Adipocyte (in vitro differentiated cells): ENCODE data around the gene DSP.
A peak's percentile ranks its signal among the peaks of the same experiment; 100 is the strongest.

Source experiments
- DNase-seq: peaks from one replicate; pipeline ENCODE4 v3.0.0-alpha.2; 2015; ENCODE audit warnings: low read depth
- H3K27me3 ChIP-seq: replicated peaks from 2 replicates; pipeline ENCODE4 v1.7.0; 2013; ENCODE audit warnings: mild to moderate bottlenecking, low read length, moderate library complexity; ENCODE audit not compliant: control insufficient read depth, insufficient read depth
- H3K36me3 ChIP-seq: 2 replicates; pipeline ENCODE4 v1.7.0; 2013; ENCODE audit warnings: low read length, mild to moderate bottlenecking, moderate library complexity; ENCODE audit not compliant: control insufficient read depth, insufficient read depth, severe bottlenecking
- H3K4me1 ChIP-seq: 2 replicates; pipeline ENCODE4 v1.7.0; 2013; ENCODE audit warnings: mild to moderate bottlenecking, low read length, moderate library complexity; ENCODE audit not compliant: control insufficient read depth, insufficient read depth
- H3K4me3 ChIP-seq: 2 replicates; pipeline ENCODE4 v1.7.0; 2013; ENCODE audit warnings: mild to moderate bottlenecking, low read length, moderate library complexity
- H3K9ac ChIP-seq: 2 replicates; pipeline ENCODE4 v1.7.0; 2013; ENCODE audit warnings: mild to moderate bottlenecking, low read length, moderate library complexity
- H3K9me3 ChIP-seq: 2 replicates; pipeline ENCODE4 v1.7.0; 2013; ENCODE audit warnings: mild to moderate bottlenecking, low read length, moderate library complexity; ENCODE audit not compliant: control insufficient read depth

The DSP gene

DNA sequence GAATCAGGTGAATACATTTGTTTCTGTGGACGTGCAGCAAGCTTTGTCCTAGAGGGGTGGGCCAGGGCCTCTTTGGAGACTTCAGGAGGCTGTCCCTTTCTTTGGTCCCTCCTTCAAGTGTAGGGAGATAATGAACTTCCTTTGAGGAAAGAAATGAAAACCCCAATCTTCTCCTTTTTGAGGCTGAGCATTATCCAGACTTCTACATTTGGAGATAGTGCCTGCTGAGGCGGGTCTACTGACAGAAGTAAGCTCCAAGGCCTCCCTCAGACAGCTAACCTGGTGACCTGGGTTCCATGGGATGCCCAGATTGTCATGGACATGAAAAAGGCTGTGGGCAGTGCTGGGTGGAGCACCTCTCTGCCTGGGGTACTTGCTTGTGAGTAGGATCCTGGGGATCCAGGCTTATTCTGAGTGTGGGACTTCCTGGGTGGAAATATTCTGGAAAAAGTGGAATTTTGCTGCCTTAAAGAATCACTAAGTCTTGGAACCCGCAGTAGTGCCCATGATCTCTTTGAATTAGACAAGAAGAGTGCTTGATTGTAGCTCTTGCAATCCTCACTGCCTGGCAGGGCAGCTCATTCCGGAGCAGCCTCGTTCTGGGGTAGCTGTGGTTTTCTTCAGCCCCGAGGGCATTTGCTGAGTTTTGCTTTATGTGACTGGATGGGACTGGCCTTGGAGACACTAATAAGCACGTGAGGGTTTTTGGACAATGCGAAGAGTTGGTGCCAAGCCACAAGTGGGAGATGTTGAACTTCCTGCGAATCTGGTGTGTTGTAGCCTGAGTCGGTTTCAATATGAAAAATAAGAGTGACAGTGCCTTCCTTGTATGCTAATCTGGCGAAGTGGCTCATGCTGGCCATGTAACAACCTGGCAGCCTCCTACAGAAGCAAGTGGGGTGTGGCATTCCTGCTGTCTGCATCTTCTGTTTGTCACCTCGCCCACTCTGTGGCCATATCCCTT lies 76.6 kb downstream of the DSP start:
- H3K4me1 ChIP-seq = peaks cover 33% of the 10 kb centered on the region
- H3K4me3 ChIP-seq = peak overlapping the region; percentile 26
- no peaks in the 10 kb centered on the region for H3K27me3 ChIP-seq
- DNase-seq = peak; percentile 72
- peaks cover 8% of the 10 kb centered on the region for H3K36me3 ChIP-seq
- no peaks in the 10 kb centered on the region for H3K9me3 ChIP-seq
- peak overlapping the region; percentile 47 for H3K9ac ChIP-seq

DNA sequence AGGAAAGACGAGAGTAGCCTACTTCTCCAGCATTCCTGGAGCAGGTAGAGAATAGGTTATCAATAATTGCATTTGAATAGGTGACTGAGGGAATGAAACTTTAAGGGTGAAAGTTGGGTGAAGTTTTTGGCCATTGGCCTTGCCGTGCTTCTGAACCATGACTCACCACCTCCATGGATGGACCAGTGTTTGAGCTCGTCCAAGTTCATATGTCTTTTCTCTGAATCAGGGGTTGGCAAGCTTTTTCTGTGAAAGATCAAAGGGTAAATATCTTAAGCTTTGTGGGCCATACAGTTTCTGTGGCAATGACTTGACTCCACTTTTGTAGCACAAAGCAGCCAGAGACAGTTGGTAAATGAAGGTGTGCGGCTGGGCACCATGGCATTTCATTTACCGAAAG lies 80.3 kb downstream of the DSP start:
- H3K9ac ChIP-seq = no peak overlapping the region
- no peaks in the 10 kb centered on the region for H3K9me3 ChIP-seq
- H3K36me3 ChIP-seq = no peaks in the 10 kb centered on the region
- no peak for DNase-seq
- H3K4me3 ChIP-seq = no peak overlapping the region
- no peaks in the 10 kb centered on the region for H3K27me3 ChIP-seq
- H3K4me1 ChIP-seq = peaks cover 27% of the 10 kb centered on the region

DNA sequence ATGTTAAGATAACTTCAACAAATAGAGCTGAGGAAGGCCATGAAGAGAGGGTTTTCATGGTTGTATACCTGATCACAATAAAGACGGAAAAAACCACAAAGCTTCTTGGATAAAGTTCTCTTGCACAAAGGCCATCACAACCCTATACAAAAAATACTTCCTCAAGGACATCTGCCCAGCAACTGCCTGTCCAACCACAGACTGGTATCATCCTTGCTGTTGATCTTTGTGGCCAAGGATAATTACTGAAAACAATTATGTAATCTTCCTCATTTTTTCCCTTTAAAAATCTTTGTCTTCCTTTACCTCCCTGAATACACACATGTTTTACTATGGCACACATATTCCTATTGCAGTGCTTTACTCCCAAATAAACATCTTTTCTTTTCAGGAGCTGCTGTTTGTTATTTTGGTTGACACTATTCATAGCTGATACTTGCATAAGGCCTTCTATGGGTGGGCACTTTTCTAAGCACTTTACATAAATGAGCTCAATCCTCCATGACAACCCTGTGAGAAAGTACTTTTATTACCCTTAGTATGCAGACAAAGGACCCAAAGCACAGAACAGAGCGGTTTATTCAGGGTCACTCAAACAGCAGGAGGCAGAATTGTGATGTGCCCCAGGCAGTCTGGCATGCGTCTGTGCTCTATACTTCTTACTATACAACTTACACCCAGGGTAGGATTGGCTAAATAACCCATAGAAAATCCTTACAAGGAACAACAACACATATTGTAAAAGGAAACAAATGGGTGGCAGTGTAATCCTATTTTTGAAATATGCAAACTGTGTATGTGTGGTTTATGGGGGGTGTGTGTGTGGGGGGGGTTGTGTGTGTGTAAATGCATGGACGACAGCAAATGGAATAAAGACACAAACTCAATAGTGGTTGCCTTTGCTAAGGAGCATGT lies 83.6 kb downstream of the DSP start:
- Histone ChIP-seq H3K9ac (no peak overlapping the region), H3K36me3 (no peaks in the 10 kb centered on the region), H3K27me3 (no peaks in the 10 kb centered on the region), H3K4me3 (no peak overlapping the region), H3K9me3 (no peaks in the 10 kb centered on the region), H3K4me1 (peaks cover 15% of the 10 kb centered on the region)
- no peak for DNase-seq

DNA sequence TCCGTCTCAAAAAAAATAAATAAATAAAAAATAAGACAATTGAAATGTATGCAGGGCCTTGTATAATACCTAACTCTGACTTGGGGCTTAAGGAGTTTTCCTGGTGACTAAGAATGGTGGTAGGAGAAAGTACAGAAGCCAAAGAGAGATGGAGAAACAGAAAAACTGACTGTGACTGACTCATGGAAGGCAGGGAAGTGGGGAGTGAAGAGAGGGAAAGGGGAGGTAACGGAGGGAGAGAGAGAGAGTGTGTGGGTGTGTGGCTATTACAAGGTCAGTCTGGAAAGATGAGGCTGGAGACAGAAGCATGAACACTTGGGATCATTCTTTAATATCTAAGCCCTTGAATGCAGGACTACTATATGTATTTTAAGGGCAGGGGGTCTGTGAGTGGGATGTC lies 87.0 kb downstream of the DSP start:
- Histone ChIP-seq H3K36me3 (no peaks in the 10 kb centered on the region), H3K27me3 (no peaks in the 10 kb centered on the region), H3K9me3 (no peaks in the 10 kb centered on the region), H3K4me3 (no peak overlapping the region), H3K9ac (no peak overlapping the region), H3K4me1 (peaks cover 8% of the 10 kb centered on the region)
- no peak for DNase-seq

DNA sequence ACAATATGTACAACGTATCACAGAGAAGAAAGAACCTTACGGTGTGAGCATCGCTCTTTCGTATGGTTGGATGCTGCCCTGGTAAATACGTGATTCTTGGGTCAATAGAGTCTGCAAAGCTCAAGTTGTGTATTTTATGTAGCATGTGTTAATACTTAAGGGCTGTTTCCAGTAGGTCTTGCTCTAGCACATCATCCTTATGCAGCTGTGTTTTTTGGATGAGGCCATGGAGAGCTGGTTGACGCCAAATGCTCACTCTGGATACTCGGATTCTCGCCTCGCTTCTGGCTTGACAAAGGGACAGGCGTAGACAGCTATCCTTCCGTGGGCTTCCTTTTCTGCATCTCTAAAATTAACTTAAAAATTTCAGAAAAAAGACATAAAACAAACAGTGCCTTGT lies 87.4 kb downstream of the DSP start:
- no peak overlapping the region for H3K4me3 ChIP-seq
- H3K27me3 ChIP-seq = no peaks in the 10 kb centered on the region
- H3K36me3 ChIP-seq = no peaks in the 10 kb centered on the region
- no peak overlapping the region for H3K9ac ChIP-seq
- H3K9me3 ChIP-seq = no peaks in the 10 kb centered on the region
- no peak for DNase-seq
- H3K4me1 ChIP-seq = peaks cover 8% of the 10 kb centered on the region

DNA sequence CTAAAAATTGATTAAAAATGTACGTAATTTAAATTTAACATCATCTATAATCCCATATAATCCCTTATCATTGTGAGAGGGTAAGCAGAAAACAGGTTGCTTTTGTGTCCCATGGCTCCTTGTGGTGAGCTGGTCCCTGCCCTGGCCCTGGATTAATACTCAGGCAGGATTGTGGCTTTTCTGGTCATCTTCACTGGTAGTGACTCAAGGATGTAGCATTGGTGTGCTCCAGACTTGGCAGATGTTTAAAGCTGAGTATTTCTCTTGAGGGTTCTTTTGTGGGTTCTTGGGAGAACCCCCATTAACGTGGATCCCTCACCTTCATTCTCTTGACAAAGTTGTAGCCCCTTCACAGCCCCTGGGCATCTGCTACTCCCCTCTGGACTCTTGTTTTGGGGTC lies 87.8 kb downstream of the DSP start:
- peaks cover 8% of the 10 kb centered on the region for H3K4me1 ChIP-seq
- no peak for DNase-seq
- no peak overlapping the region for H3K4me3 ChIP-seq
- no peak overlapping the region for H3K9ac ChIP-seq
- no peaks in the 10 kb centered on the region for H3K36me3 ChIP-seq
- no peaks in the 10 kb centered on the region for H3K27me3 ChIP-seq
- H3K9me3 ChIP-seq = no peaks in the 10 kb centered on the region

DNA sequence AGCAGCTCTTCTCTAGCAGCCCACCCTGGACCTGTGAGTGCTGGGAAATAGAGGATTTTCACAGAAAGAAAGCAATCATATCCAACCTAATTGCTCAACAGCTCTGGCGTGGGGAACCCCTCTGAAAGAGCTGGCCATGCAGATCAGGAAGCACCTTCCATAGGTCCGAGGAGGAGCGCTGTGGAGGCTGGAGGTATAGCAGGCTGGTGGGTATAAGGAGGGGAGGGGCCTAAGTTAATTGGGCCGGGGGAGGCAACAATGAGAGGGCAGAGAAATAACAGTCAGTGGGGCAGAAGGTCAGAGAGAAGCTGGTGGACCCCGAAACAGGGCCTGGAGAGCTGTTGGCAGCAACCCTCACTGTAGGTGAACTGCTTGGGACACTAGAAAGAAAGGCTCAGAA lies 89.3 kb downstream of the DSP start:
- Histone ChIP-seq H3K9ac (no peak overlapping the region), H3K36me3 (no peaks in the 10 kb centered on the region), H3K4me3 (no peak overlapping the region), H3K27me3 (no peaks in the 10 kb centered on the region), H3K9me3 (no peaks in the 10 kb centered on the region), H3K4me1 (peaks cover 8% of the 10 kb centered on the region)
- DNase-seq = no peak

DNA sequence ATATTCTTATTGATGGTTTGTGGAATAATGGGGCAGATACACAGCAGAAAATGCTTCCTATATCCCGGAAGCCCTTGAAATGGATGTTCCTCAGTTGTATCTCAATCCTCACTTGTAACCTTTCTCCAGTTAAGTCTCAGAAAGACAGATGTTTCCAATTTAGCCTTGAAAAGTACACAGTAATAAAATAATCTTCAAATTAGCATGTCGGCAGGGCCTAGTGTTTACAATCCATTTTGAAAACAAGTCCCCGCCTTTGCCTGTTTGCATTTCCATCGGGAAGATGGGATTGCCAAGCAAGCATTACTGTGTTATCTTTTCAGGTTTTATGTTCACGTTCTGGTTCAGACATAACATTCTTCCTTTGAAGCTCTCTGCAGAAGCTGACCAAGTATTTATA lies 90.0 kb downstream of the DSP start:
- peaks cover 8% of the 10 kb centered on the region for H3K4me1 ChIP-seq
- H3K36me3 ChIP-seq = no peaks in the 10 kb centered on the region
- H3K9ac ChIP-seq = no peak overlapping the region
- no peaks in the 10 kb centered on the region for H3K9me3 ChIP-seq
- DNase-seq = peak; percentile 40
- no peaks in the 10 kb centered on the region for H3K27me3 ChIP-seq
- no peak overlapping the region for H3K4me3 ChIP-seq

DNA sequence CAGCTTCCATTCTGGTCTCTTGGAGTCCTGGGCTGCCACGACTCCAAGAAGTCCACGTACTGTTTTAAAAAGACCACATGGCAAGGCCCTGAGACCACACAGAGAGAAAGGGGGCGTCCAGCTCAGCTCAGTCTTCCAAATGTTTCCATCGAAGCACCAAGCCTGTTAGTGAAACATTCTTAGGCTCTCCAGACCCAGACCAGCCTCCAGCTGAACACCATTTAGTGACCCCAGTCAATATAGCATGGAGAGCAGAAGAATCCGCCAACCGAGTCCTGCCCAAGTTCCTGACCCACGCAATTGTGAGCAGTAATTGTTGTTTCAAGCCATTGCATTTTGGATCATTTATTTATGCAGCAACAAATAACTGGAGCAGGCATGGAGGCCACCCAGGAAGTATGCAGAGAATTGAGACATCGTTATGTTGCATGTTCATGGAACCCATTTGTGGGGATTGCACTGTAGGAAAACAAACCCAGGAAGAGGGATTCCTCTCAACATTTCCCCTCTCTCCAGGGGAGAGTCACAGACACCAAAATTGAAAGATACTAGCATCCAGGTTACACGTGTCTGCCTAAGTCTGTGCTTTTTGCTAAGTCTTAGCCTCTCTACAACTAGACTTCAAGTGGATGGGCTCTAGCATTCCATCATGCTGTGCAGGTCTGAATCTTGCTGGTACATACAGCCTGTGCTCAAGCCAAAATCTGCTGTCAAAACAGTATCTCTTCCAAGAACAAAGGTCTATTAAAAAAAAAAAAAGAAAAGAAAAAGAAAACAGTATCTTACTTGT lies 91.2 kb downstream of the DSP start:
- no peaks in the 10 kb centered on the region for H3K27me3 ChIP-seq
- H3K9ac ChIP-seq = no peak overlapping the region
- no peaks in the 10 kb centered on the region for H3K36me3 ChIP-seq
- H3K9me3 ChIP-seq = no peaks in the 10 kb centered on the region
- H3K4me3 ChIP-seq = no peak overlapping the region
- peaks cover 8% of the 10 kb centered on the region for H3K4me1 ChIP-seq
- no peak for DNase-seq

DNA sequence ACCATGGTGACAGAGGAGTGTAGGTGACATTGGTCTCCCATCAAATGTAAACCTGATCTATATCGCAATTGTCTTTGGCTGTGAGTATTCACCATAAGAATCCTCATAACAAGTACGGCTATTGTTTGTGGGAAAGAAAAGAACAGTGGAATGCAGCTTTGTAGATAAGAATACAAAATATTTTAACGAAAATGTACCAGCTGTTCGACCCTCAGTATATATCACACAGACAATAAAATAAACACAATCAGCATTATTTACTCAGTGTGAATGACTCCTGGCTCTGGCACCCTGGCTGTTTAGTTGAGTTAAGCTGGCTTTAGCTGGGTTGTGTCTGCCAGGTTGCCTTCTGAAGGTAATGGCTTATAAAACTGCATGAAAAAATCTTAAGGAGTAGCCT lies 91.9 kb downstream of the DSP start:
- no peak overlapping the region for H3K9ac ChIP-seq
- no peaks in the 10 kb centered on the region for H3K36me3 ChIP-seq
- H3K9me3 ChIP-seq = no peaks in the 10 kb centered on the region

DNA sequence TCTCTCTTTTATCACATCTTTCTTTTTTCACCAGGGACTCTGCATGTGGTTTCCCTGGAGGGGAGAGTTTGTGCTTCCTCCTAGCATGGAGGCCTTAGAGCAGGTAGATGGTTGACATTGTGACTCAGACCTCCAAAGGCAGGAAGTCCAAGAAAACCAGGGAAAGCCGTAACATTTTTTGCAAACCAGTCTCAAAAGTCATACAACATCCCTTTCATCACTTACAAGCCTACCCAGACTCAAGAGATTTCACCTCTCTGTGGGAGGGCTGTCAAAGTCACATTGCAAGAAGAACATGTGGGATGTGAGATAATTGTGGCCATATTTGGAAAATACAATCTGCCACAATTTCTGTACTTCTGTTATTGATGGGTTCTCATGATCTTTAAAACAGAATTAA lies 94.7 kb downstream of the DSP start:
- Histone ChIP-seq H3K9ac (no peak overlapping the region), H3K4me1 (peaks cover 13% of the 10 kb centered on the region), H3K9me3 (no peaks in the 10 kb centered on the region), H3K27me3 (no peaks in the 10 kb centered on the region), H3K36me3 (no peaks in the 10 kb centered on the region), H3K4me3 (no peak overlapping the region)
- no peak for DNase-seq

More for the DNA sequence above, 91.9 kb downstream of the DSP start:
- Histone ChIP-seq H3K4me3 (no peak overlapping the region), H3K4me1 (peaks cover 8% of the 10 kb centered on the region), H3K27me3 (no peaks in the 10 kb centered on the region)
- no peak for DNase-seq
